Measurements from ENCODE around the gene UPP2.

UPP2 gene

DNA sequence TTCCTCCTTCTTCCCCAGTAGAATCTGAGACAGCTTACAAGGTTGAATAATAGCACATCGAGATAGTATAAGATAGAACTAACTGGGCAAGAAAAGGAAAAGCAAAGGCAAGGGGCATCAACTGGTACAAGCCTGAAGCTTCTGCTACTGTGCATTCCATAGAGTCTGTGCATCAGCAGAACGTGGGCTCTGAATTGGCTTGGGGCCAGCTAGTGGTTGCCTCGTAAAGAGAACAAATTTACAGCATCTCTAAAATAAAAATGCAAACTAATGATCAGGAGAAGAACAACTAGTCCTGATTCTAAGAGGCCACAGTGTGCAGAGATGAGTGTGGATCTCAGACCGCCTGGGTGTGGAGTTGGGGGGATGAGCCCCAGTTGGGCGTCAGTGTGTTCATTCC, 36.6 kb downstream of the UPP2 start:
- Histone ChIP-seq H3K27ac (no peak overlapping the region), H2AFZ (ENCODE audit: low read depth) (no peak overlapping the region), H3K36me3 (ENCODE audit: insufficient read depth) (no peaks in the 10 kb centered on the region), H3K27me3 (ENCODE audit: insufficient read depth, low read depth) (no peaks in the 10 kb centered on the region), H3K9ac (no peak overlapping the region), H3K79me2 (ENCODE audit: insufficient read depth, low read depth) (no peaks in the 10 kb centered on the region), H3K4me3 (IDR thresholded peaks at IDR 0.05; ENCODE audit: insufficient read depth, low read depth, low read length) (no peak overlapping the region), H3K4me2 (no peak overlapping the region), H4K20me1 (ENCODE audit: insufficient read depth) (no peaks in the 10 kb centered on the region), H3K4me1 (ENCODE audit: low read depth, poor library complexity, severe bottlenecking) (no peaks in the 10 kb centered on the region)
- TF ChIP-seq CTCF (conservative IDR thresholded peaks at IDR 0.05; ENCODE audit: low read depth, low read length) = no peak

- H3K36me3 ChIP-seq (ENCODE audit: insufficient read depth) = no peaks in the 10 kb centered on the region
- no peak overlapping the region for H3K4me3 ChIP-seq (IDR thresholded peaks at IDR 0.05; ENCODE audit: insufficient read depth, low read depth, low read length)
- H3K27ac ChIP-seq = no peak overlapping the region
- no peak overlapping the region for H3K9ac ChIP-seq
- TF ChIP-seq CTCF (conservative IDR thresholded peaks at IDR 0.05; ENCODE audit: low read depth, low read length) = no peak
- no peaks in the 10 kb centered on the region for H3K79me2 ChIP-seq (ENCODE audit: insufficient read depth, low read depth)
- H2AFZ ChIP-seq (ENCODE audit: low read depth) = no peak overlapping the region
- H3K4me2 ChIP-seq = no peak overlapping the region
- H3K27me3 ChIP-seq (ENCODE audit: insufficient read depth, low read depth) = no peaks in the 10 kb centered on the region
- no peaks in the 10 kb centered on the region for H3K4me1 ChIP-seq (ENCODE audit: low read depth, poor library complexity, severe bottlenecking)
- no peaks in the 10 kb centered on the region for H4K20me1 ChIP-seq (ENCODE audit: insufficient read depth)
Measured at GRCh38 chr2:158140201-158140600, 38.5 kb downstream of the UPP2 start.

- Histone ChIP-seq H3K36me3 (ENCODE audit: insufficient read depth) (no peaks in the 10 kb centered on the region), H2AFZ (ENCODE audit: low read depth) (no peak overlapping the region), H3K4me2 (no peak overlapping the region), H3K27ac (no peak overlapping the region), H4K20me1 (ENCODE audit: insufficient read depth) (no peaks in the 10 kb centered on the region), H3K4me3 (IDR thresholded peaks at IDR 0.05; ENCODE audit: insufficient read depth, low read depth, low read length) (no peak overlapping the region), H3K79me2 (ENCODE audit: insufficient read depth, low read depth) (no peaks in the 10 kb centered on the region), H3K9ac (no peak overlapping the region), H3K27me3 (ENCODE audit: insufficient read depth, low read depth) (no peaks in the 10 kb centered on the region), H3K4me1 (ENCODE audit: low read depth, poor library complexity, severe bottlenecking) (no peaks in the 10 kb centered on the region)
- no peak for TF ChIP-seq CTCF (conservative IDR thresholded peaks at IDR 0.05; ENCODE audit: low read depth, low read length)
Measured at GRCh38 chr2:158142165-158142564, 40.5 kb downstream of the UPP2 start.

DNA sequence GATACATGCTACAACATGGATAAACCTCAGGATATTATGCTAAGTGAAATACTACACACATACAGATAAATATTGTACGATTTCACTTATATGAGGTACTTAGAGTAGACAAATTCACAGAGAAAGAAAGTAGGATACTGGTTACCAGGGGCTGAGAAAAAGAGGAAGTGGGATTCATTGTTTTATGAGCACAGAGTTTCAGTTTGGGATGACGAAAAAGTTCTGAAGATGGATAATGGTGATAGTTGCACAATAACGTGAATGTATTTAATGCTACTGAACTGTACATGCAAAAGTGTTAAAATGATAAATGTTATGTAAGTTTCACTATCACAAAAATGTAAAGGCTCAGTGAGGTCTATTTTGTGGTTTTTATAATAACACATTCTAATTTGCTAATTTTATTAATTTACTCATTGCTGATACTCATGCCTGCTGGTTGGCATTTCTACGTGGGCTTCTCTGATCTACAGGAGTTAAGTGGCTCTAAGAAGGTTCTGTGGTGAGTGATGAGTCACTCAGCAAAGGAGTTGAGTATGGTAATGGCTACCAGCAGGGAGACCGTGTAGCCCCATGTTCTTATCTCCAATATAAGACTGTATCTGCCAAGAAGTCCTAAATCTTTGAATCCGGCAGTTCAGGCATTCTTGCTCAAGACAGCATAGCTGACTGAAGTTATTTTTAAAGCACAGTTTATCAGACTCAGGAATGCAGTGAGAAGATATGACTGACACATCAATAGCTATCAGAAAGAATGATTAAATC, 41.1 kb downstream of the UPP2 start:
- Histone ChIP-seq H2AFZ (ENCODE audit: low read depth) (no peak overlapping the region), H4K20me1 (ENCODE audit: insufficient read depth) (no peaks in the 10 kb centered on the region), H3K4me3 (IDR thresholded peaks at IDR 0.05; ENCODE audit: insufficient read depth, low read depth, low read length) (no peak overlapping the region), H3K4me1 (ENCODE audit: low read depth, poor library complexity, severe bottlenecking) (no peaks in the 10 kb centered on the region), H3K4me2 (no peak overlapping the region), H3K9ac (no peak overlapping the region), H3K27ac (no peak overlapping the region), H3K27me3 (ENCODE audit: insufficient read depth, low read depth) (no peaks in the 10 kb centered on the region), H3K36me3 (ENCODE audit: insufficient read depth) (no peaks in the 10 kb centered on the region), H3K79me2 (ENCODE audit: insufficient read depth, low read depth) (no peaks in the 10 kb centered on the region)
- TF ChIP-seq CTCF (conservative IDR thresholded peaks at IDR 0.05; ENCODE audit: low read depth, low read length) = no peak

Measured in KMS-11 (cell line).